ENCODE results near the gene BCAS3.

The BCAS3 gene

GRCh38 chr17:61065263-61065773 is 387.7 kb downstream of the BCAS3 start:
- no peaks in the 10 kb centered on the region for H3K9me3 ChIP-seq (ENCODE audit: control insufficient read depth, low read length)

GRCh38 chr17:61066062-61066461 is 388.4 kb downstream of the BCAS3 start:
- H3K27ac ChIP-seq: no peak overlapping the region
- TF ChIP-seq CTCF (IDR thresholded peaks at IDR 0.05): no peak
- H3K4me2 ChIP-seq (ENCODE audit: low read length): no peak overlapping the region
- H3K9ac ChIP-seq: no peak overlapping the region
- no peaks in the 10 kb centered on the region for H3K79me2 ChIP-seq
- no peaks in the 10 kb centered on the region for H3K36me3 ChIP-seq (ENCODE audit: control insufficient read depth, insufficient read depth, low read length)
- H3K9me3 ChIP-seq (ENCODE audit: control insufficient read depth, low read length): no peaks in the 10 kb centered on the region
- H3K4me1 ChIP-seq: no peaks in the 10 kb centered on the region
- H3K27me3 ChIP-seq (ENCODE audit: control insufficient read depth, insufficient read depth, low read length): no peaks in the 10 kb centered on the region
- H3K4me3 ChIP-seq (ENCODE audit: low read depth, low read length): no peak overlapping the region
- no peak overlapping the region for H2AFZ ChIP-seq

More at GRCh38 chr17:61065263-61065773, 387.7 kb downstream of the BCAS3 start:
- Histone ChIP-seq H3K79me2 (no peaks in the 10 kb centered on the region), H3K36me3 (ENCODE audit: control insufficient read depth, insufficient read depth, low read length) (no peaks in the 10 kb centered on the region), H3K4me1 (no peaks in the 10 kb centered on the region), H2AFZ (no peak overlapping the region), H3K4me2 (ENCODE audit: low read length) (no peak overlapping the region), H3K9ac (no peak overlapping the region), H3K4me3 (ENCODE audit: low read depth, low read length) (no peak overlapping the region), H3K27ac (no peak overlapping the region), H3K27me3 (ENCODE audit: control insufficient read depth, insufficient read depth, low read length) (no peaks in the 10 kb centered on the region)
- no peak for TF ChIP-seq CTCF (IDR thresholded peaks at IDR 0.05)

GRCh38 chr17:61070649-61071048 is 393.0 kb downstream of the BCAS3 start:
- TF ChIP-seq CTCF (IDR thresholded peaks at IDR 0.05): no peak
- H3K27me3 ChIP-seq (ENCODE audit: control insufficient read depth, insufficient read depth, low read length): no peaks in the 10 kb centered on the region
- no peak overlapping the region for H3K4me2 ChIP-seq (ENCODE audit: low read length)
- no peaks in the 10 kb centered on the region for H3K4me1 ChIP-seq
- H3K27ac ChIP-seq: no peak overlapping the region
- H2AFZ ChIP-seq: no peak overlapping the region
- H3K9me3 ChIP-seq (ENCODE audit: control insufficient read depth, low read length): no peaks in the 10 kb centered on the region
- H3K79me2 ChIP-seq: no peaks in the 10 kb centered on the region
- no peak overlapping the region for H3K9ac ChIP-seq
- no peak overlapping the region for H3K4me3 ChIP-seq (ENCODE audit: low read depth, low read length)
- H3K36me3 ChIP-seq (ENCODE audit: control insufficient read depth, insufficient read depth, low read length): no peaks in the 10 kb centered on the region

GRCh38 chr17:61072648-61073047 is 395.0 kb downstream of the BCAS3 start:
- Histone ChIP-seq H3K4me3 (ENCODE audit: low read depth, low read length) (no peak overlapping the region), H3K27ac (no peak overlapping the region), H3K36me3 (ENCODE audit: control insufficient read depth, insufficient read depth, low read length) (no peaks in the 10 kb centered on the region), H3K9ac (no peak overlapping the region), H3K27me3 (ENCODE audit: control insufficient read depth, insufficient read depth, low read length) (no peaks in the 10 kb centered on the region), H3K79me2 (no peaks in the 10 kb centered on the region), H3K4me2 (ENCODE audit: low read length) (no peak overlapping the region), H2AFZ (no peak overlapping the region), H3K9me3 (ENCODE audit: control insufficient read depth, low read length) (no peaks in the 10 kb centered on the region), H3K4me1 (no peaks in the 10 kb centered on the region)
- TF ChIP-seq CTCF (IDR thresholded peaks at IDR 0.05): no peak

- H3K27me3 ChIP-seq (ENCODE audit: control insufficient read depth, insufficient read depth, low read length): no peaks in the 10 kb centered on the region
- H3K4me1 ChIP-seq: no peaks in the 10 kb centered on the region
These were observed 395.5 kb downstream of the BCAS3 start for GRCh38 chr17:61073131-61073530.

More at GRCh38 chr17:61073131-61073530, 395.5 kb downstream of the BCAS3 start:
- no peaks in the 10 kb centered on the region for H3K79me2 ChIP-seq
- H3K4me3 ChIP-seq (ENCODE audit: low read depth, low read length): no peak overlapping the region
- no peak for TF ChIP-seq CTCF (IDR thresholded peaks at IDR 0.05)
- no peak overlapping the region for H3K4me2 ChIP-seq (ENCODE audit: low read length)
- H2AFZ ChIP-seq: no peak overlapping the region
- no peak overlapping the region for H3K27ac ChIP-seq
- H3K36me3 ChIP-seq (ENCODE audit: control insufficient read depth, insufficient read depth, low read length): no peaks in the 10 kb centered on the region
- H3K9ac ChIP-seq: no peak overlapping the region
- no peaks in the 10 kb centered on the region for H3K9me3 ChIP-seq (ENCODE audit: control insufficient read depth, low read length)
